ENCODE data around the gene ACOT13. TPM values are rescaled to one million over a fixed set of nuclear protein-coding genes. Genes with fewer than 3 reads are reported as not detected.

ACOT13 gene
- polyA plus RNA-seq, 3 donors = 1.7 to 20.1 (median 14.5) TPM

DNA sequence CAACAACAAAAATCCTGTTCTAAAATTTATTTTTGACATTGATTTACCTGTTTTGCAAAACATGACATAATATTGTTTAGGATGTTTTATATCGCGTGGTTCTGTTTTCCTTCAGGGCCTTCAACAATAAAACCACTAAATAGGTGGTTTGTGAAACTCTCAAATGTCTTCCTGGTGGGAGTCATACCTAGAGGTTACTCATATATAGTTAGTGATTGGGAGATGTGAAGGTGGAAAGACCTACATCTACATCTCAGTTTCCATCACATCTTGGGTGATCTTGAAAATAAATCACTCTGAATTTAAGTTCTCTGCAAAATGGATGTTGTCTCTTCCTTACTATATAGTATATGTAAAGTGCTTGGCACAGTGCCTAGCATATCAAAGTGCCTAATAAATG lies 29.2 kb downstream of the ACOT13 start:
- DNase-seq = no peak
- no peaks in the 10 kb centered on the region for H3K27me3 Mint-ChIP-seq (ENCODE audit: low read depth in 3 of 3)
- Histone ChIP-seq H3K9ac (ENCODE audit: insufficient read depth, low read length, poor library complexity, severe bottlenecking) (no peak overlapping the region), H3K79me2 (ENCODE audit: insufficient read depth, low read length) (no peaks in the 10 kb centered on the region), H2AFZ (ENCODE audit: insufficient read depth, low read depth, low read length, poor library complexity, severe bottlenecking) (no peak overlapping the region), H3K27ac (ENCODE audit: low read depth in 1 of 2, low read length in 2 of 2) (no peak overlapping the region), H3K4me1 (ENCODE audit: control insufficient read depth in 1 of 2, insufficient read depth in 2 of 2, low read length in 2 of 2) (no peaks in the 10 kb centered on the region), H3K36me3 (replicated peaks in 1 of 2; ENCODE audit: control insufficient read depth in 1 of 2, insufficient read depth in 2 of 2, low read length in 2 of 2) (peaks cover 0 to 6% of the 10 kb centered on the region in 2 donors), H4K20me1 (ENCODE audit: insufficient read depth, low read length) (peaks cover 6% of the 10 kb centered on the region), H3K4me2 (replicated peaks; ENCODE audit: extremely low read depth, low read length, poor library complexity, severe bottlenecking) (no peak overlapping the region), H3K9me3 (replicated peaks in 1 of 2; ENCODE audit: control insufficient read depth in 1 of 2, insufficient read depth in 1 of 2, low read length in 2 of 2) (no peaks in the 10 kb centered on the region), H3K27me3 (ENCODE audit: control insufficient read depth in 2 of 2, insufficient read depth in 2 of 2, low read length in 2 of 2) (no peaks in the 10 kb centered on the region), H3K4me3 (replicated peaks in 1 of 3; ENCODE audit: low read depth in 2 of 3, low read length in 3 of 3) (no peak overlapping the region)
- intact Hi-C loops (cut with micrococcal nuclease) = loop anchor here in 1 of 2 donors (2.0 to 10.0 kb wide), 2 partner anchors 113 to 261 kb away; no protein-coding TSS in a partner anchor
- peaks cover 2 to 9% of the 10 kb centered on the region in 2 donors for H3K36me3 Mint-ChIP-seq
- no CpG with 5 or more reads among the region's 2 CpGs for WGBS (ENCODE audit: insufficient coverage)
- H3K4me1 Mint-ChIP-seq = no peaks in the 10 kb centered on the region
- TF ChIP-seq, protein P1, sequence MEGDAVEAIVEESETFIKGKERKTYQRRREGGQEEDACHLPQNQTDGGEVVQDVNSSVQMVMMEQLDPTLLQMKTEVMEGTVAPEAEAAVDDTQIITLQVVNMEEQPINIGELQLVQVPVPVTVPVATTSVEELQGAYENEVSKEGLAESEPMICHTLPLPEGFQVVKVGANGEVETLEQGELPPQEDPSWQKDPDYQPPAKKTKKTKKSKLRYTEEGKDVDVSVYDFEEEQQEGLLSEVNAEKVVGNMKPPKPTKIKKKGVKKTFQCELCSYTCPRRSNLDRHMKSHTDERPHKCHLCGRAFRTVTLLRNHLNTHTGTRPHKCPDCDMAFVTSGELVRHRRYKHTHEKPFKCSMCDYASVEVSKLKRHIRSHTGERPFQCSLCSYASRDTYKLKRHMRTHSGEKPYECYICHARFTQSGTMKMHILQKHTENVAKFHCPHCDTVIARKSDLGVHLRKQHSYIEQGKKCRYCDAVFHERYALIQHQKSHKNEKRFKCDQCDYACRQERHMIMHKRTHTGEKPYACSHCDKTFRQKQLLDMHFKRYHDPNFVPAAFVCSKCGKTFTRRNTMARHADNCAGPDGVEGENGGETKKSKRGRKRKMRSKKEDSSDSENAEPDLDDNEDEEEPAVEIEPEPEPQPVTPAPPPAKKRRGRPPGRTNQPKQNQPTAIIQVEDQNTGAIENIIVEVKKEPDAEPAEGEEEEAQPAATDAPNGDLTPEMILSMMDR (IDR thresholded peaks at IDR 0.05) = no peak
- no peak overlapping the region for H3K4me3 Mint-ChIP-seq
- H3K9me3 Mint-ChIP-seq = no peaks in the 10 kb centered on the region
- H3K27ac Mint-ChIP-seq = no peak overlapping the region

DNA sequence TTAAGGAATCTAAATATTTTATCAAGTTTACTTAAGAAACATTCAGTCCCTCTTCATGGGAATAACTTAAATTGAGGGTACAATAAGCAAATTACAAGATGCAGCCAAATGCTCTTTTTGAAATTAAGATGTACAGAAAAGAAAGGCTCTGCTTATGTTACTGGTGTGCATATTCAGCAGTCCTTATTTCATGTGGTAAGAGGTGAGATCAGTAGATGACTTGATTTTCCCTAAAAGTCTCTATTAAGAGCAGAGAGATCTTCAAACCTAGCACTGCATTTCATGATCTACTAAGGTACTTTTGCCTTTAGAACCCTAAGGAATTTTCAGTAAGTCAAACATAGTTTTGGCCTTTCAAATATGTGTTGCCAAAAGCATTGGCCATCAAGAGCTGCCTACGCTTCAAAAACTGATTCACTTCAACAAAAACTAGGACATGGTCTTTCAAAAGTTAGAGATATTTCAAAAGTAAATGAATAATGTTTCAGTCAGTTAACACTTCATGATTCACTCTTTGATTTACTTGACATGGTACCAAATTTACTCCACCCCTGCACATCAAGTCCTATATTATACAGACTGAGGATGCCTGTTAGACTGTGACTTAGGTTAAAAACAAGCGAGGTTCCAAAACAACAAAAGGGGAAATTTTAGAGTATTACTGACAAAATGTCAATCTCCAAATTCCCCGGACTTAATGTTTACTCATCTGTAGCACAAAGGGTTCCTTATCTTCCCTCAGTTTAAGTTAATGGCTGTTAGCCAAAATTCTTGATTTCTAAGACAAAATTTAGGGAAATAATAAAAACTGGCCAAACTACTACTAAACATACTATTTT lies 32.9 kb downstream of the ACOT13 start:
- H3K27ac Mint-ChIP-seq = peak overlapping the region in 3 of 7 donors; percentile 20 to 57 (median 56)
- H3K9ac ChIP-seq (ENCODE audit: insufficient read depth, low read length, poor library complexity, severe bottlenecking) = no peak overlapping the region

More for the DNA sequence above, 32.9 kb downstream of the ACOT13 start:
- no peak overlapping the region for H3K4me3 Mint-ChIP-seq
- Histone ChIP-seq H2AFZ (ENCODE audit: insufficient read depth, low read depth, low read length, poor library complexity, severe bottlenecking) (no peak overlapping the region), H4K20me1 (ENCODE audit: insufficient read depth, low read length) (peaks cover 42% of the 10 kb centered on the region), H3K79me2 (ENCODE audit: insufficient read depth, low read length) (peaks cover 4% of the 10 kb centered on the region), H3K27ac (ENCODE audit: low read depth in 1 of 2, low read length in 2 of 2) (no peak overlapping the region), H3K36me3 (replicated peaks in 1 of 2; ENCODE audit: control insufficient read depth in 1 of 2, insufficient read depth in 2 of 2, low read length in 2 of 2) (peaks cover 23 to 42% of the 10 kb centered on the region in 2 donors), H3K27me3 (ENCODE audit: control insufficient read depth in 2 of 2, insufficient read depth in 2 of 2, low read length in 2 of 2) (no peaks in the 10 kb centered on the region), H3K4me1 (ENCODE audit: control insufficient read depth in 1 of 2, insufficient read depth in 2 of 2, low read length in 2 of 2) (peaks cover 10 to 18% of the 10 kb centered on the region in 2 donors), H3K4me3 (replicated peaks in 1 of 3; ENCODE audit: low read depth in 2 of 3, low read length in 3 of 3) (no peak overlapping the region), H3K9me3 (replicated peaks in 1 of 2; ENCODE audit: control insufficient read depth in 1 of 2, insufficient read depth in 1 of 2, low read length in 2 of 2) (no peaks in the 10 kb centered on the region), H3K4me2 (replicated peaks; ENCODE audit: extremely low read depth, low read length, poor library complexity, severe bottlenecking) (no peak overlapping the region)
- intact Hi-C loops (cut with micrococcal nuclease) = loop anchor here in 1 of 2 donors (10.0 kb wide), 1 partner anchor 265 kb away; no protein-coding TSS in a partner anchor
- H3K27me3 Mint-ChIP-seq (ENCODE audit: low read depth in 3 of 3) = no peaks in the 10 kb centered on the region
- peaks cover 18% of the 10 kb centered on the region for H3K4me1 Mint-ChIP-seq
- no peaks in the 10 kb centered on the region for H3K9me3 Mint-ChIP-seq
- no peak for DNase-seq
- H3K36me3 Mint-ChIP-seq = peaks cover 28 to 30% of the 10 kb centered on the region in 2 donors
- WGBS (ENCODE audit: insufficient coverage) = no CpG with 5 or more reads among the region's 3 CpGs
- TF ChIP-seq, protein P1 (IDR thresholded peaks at IDR 0.05) = no peak

Data from CD14-positive monocyte (primary cell).